ENCODE data around the gene GLP1R.

The GLP1R gene

DNA sequence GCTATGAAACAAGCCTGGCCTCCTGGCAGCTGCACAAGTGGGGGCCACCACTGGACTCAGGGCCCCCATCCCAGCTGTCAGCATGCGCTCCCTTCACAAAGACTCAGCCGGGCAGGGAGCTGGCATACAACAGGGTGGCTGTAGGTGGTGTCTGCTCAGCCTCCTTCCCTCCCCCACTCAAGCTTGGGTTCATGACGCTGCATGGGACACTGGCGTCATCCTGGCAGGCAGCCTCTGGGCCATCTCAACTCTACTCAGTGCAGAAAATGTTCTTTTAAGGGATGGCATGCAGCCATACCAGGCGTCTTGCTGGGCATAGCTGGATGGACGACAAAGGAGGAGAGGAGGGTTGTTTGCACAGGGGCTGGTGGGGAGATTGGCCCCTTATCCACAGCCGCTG is 35.9 kb downstream of the GLP1R start:
- DNase-seq (ENCODE audit: low read depth), result no peak
- TF ChIP-seq, protein P1, sequence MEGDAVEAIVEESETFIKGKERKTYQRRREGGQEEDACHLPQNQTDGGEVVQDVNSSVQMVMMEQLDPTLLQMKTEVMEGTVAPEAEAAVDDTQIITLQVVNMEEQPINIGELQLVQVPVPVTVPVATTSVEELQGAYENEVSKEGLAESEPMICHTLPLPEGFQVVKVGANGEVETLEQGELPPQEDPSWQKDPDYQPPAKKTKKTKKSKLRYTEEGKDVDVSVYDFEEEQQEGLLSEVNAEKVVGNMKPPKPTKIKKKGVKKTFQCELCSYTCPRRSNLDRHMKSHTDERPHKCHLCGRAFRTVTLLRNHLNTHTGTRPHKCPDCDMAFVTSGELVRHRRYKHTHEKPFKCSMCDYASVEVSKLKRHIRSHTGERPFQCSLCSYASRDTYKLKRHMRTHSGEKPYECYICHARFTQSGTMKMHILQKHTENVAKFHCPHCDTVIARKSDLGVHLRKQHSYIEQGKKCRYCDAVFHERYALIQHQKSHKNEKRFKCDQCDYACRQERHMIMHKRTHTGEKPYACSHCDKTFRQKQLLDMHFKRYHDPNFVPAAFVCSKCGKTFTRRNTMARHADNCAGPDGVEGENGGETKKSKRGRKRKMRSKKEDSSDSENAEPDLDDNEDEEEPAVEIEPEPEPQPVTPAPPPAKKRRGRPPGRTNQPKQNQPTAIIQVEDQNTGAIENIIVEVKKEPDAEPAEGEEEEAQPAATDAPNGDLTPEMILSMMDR (IDR thresholded peaks at IDR 0.05; ENCODE audit: insufficient read depth, low read depth, low read length, missing control alignments), result no peak
- H3K4me3 ChIP-seq (ENCODE audit: low read length), result no peak overlapping the region

- TF ChIP-seq, protein P1 (IDR thresholded peaks at IDR 0.05; ENCODE audit: insufficient read depth, low read depth, low read length, missing control alignments), result no peak
- H3K4me3 ChIP-seq (ENCODE audit: low read length), result no peak overlapping the region
- no peak for DNase-seq (ENCODE audit: low read depth)
Observed at GRCh38 chr6:39085129-39085797, 36.7 kb downstream of the GLP1R start.

DNA sequence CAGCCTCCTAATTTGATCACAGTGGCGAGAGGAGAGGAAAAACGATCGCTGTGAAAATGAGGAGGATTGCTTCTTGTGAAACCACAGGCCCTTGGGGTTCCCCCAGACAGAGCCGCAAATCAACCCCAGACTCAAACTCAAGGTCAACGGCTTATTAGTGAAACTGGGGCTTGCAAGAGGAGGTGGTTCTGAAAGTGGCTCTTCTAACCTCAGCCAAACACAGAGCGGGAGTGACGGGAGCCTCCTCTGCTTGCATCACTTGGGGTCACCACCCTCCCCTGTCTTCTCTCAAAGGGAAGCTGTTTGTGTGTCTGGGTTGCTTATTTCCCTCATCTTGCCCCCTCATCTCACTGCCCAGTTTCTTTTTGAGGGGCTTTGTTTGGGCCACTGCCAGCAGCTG is 37.7 kb downstream of the GLP1R start:
- DNase-seq (ENCODE audit: low read depth), result no peak
- no peak overlapping the region for H3K4me3 ChIP-seq (ENCODE audit: low read length)
- TF ChIP-seq, protein P1 (IDR thresholded peaks at IDR 0.05; ENCODE audit: insufficient read depth, low read depth, low read length, missing control alignments), result no peak

GRCh38 chr6:39086711-39087110 is 38.1 kb downstream of the GLP1R start:
- no peak for DNase-seq (ENCODE audit: low read depth)
- TF ChIP-seq, protein P1 (IDR thresholded peaks at IDR 0.05; ENCODE audit: insufficient read depth, low read depth, low read length, missing control alignments), result no peak
- H3K4me3 ChIP-seq (ENCODE audit: low read length), result no peak overlapping the region

- TF ChIP-seq, protein P1 (IDR thresholded peaks at IDR 0.05; ENCODE audit: insufficient read depth, low read depth, low read length, missing control alignments), result no peak
- no peak overlapping the region for H3K4me3 ChIP-seq (ENCODE audit: low read length)
- no peak for DNase-seq (ENCODE audit: low read depth)
Observed at GRCh38 chr6:39087197-39087596, 38.6 kb downstream of the GLP1R start.

- peak; percentile 27 for DNase-seq (ENCODE audit: low read depth)
- H3K4me3 ChIP-seq (ENCODE audit: low read length), result no peak overlapping the region
- TF ChIP-seq, protein P1 (IDR thresholded peaks at IDR 0.05; ENCODE audit: insufficient read depth, low read depth, low read length, missing control alignments), result peak; percentile 38
Observed at GRCh38 chr6:39088331-39088730, 39.8 kb downstream of the GLP1R start.

GRCh38 chr6:39090036-39090435 is 41.5 kb downstream of the GLP1R start:
- H3K4me3 ChIP-seq (ENCODE audit: low read length), result no peak overlapping the region
- DNase-seq (ENCODE audit: low read depth), result no peak
- TF ChIP-seq, protein P1 (IDR thresholded peaks at IDR 0.05; ENCODE audit: insufficient read depth, low read depth, low read length, missing control alignments), result no peak

All from epithelial cell of esophagus (primary cell).